Activated CD4-positive, alpha-beta T cell treated with anti-CD3 and anti-CD28 coated beads for 1 hour (primary cell): ENCODE results near the gene ZFC3H1.
"Not testable (repeated sequence)": the region's sequence is repeated elsewhere in the genome, so short reads cannot be mapped to it uniquely, and the experiment has no call there.

Experiments used
- DNase-seq: peaks from one replicate; pipeline ENCODE4 v3.0.0-alpha.2; 2020

The ZFC3H1 gene, protein sequence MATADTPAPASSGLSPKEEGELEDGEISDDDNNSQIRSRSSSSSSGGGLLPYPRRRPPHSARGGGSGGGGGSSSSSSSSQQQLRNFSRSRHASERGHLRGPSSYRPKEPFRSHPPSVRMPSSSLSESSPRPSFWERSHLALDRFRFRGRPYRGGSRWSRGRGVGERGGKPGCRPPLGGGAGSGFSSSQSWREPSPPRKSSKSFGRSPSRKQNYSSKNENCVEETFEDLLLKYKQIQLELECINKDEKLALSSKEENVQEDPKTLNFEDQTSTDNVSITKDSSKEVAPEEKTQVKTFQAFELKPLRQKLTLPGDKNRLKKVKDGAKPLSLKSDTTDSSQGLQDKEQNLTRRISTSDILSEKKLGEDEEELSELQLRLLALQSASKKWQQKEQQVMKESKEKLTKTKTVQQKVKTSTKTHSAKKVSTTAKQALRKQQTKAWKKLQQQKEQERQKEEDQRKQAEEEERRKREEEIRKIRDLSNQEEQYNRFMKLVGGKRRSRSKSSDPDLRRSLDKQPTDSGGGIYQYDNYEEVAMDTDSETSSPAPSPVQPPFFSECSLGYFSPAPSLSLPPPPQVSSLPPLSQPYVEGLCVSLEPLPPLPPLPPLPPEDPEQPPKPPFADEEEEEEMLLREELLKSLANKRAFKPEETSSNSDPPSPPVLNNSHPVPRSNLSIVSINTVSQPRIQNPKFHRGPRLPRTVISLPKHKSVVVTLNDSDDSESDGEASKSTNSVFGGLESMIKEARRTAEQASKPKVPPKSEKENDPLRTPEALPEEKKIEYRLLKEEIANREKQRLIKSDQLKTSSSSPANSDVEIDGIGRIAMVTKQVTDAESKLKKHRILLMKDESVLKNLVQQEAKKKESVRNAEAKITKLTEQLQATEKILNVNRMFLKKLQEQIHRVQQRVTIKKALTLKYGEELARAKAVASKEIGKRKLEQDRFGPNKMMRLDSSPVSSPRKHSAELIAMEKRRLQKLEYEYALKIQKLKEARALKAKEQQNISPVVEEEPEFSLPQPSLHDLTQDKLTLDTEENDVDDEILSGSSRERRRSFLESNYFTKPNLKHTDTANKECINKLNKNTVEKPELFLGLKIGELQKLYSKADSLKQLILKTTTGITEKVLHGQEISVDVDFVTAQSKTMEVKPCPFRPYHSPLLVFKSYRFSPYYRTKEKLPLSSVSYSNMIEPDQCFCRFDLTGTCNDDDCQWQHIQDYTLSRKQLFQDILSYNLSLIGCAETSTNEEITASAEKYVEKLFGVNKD (N-terminal part only)

DNA sequence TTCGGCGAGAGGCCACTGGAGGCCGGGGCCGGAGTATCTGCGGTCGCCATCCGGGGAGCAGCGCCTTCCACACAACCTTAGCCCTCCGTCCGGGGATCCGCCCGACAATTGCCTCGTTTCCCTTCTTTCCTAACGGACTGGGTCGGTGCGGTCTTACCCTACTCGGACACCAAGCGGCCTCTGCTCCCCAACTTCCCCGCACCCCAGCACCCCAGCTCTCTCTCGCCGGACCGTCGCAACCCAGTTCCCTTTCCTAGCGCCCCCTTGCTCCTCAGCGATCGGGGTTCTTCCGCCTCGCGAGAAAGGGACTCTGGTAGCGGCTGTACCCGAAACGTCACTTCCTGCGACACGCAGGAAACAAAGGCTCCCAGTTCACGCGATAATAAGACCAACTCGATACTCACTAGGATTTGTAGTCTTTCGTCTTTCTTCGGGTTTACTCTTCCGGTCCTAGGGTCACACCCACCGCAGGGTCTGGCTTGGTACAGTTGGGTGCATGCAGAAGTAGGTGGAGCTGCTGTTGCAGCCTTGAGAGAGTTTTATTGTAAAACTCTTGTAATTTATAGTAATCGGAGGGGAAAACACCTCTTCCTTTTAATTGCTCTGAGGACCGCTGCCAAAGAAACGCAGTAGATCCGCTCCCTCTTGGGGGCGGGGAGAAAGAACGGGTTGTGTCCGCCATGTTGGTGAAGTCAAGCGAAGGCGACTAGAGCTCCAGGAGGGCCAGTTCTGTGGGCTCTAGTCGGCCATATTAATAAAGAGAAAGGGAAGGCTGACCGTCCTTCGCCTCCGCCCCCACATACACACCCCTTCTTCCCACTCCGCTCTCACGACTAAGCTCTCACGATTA is at the start of gene ZFC3H1, which contains the start of gene THAP2:
TSS of gene ZFC3H1 (minus strand) at position 288 of the 850 bp plus-strand sequence. CDS start at position 50, 238 bp downstream.
TSS of gene THAP2 (plus strand) at position 741 of the 850 bp plus-strand sequence. CDS start 209 bp downstream, outside the sequence.
- peak; percentile 85 for DNase-seq

DNA sequence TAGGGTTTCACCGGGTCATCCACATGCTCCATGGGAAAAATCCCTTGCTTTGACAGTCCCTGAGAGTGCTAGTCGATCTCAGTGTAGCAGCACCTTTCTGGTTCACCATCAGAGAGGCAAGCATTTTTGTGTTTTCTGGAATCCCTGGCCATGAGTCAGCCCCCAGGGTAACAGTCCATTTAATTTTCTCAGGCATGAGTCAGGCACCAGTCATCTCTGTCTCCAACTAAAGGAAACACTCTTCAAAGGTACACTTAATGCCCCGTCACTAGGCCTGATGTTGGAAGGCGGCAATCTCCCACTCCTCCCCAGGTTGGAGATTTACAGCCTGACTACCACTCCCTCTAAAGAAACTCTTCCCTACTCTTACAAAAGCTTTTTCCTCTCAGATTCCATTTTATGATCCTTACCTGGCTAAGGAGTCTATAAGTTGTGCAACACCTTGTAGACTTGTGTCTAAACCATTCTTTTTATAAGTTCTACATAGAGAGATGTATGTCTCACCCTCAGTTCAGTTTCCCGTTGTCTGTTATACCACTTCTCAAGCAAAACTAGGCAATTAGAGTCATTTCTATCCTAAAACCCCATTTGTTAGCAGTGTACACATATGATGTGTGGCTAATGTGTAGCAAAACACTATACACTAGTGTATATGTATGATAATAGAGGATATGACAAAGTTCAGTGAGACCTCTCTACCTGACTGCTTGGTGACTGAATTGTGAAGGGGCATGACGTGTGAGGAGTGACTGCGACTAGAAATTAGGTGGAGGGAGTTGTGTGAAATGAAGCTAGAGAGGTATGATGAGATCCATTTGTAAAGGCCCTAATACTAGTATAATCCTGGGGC is 46.9 kb upstream of the ZFC3H1 start:
- DNase-seq = no peak

DNA sequence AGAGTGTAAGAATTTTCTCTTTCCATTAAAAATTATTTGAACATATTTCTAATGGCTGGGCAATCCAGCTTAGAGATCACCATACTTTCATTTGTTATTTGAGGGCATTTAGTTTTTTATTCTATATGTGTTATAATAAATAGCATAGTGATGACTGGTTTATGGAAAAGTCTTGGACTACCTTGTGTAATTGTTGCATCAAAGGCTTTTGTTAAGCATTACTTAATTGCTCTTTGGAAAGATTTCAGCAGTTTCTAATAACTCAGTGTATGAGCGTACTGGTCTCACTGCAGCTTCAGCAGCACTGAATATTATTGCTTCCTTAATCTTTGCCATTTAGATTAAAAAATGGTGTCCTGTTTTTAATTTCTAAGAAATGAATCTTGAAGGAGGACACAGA is 45.0 kb upstream of the ZFC3H1 start:
- no peak for DNase-seq

DNA sequence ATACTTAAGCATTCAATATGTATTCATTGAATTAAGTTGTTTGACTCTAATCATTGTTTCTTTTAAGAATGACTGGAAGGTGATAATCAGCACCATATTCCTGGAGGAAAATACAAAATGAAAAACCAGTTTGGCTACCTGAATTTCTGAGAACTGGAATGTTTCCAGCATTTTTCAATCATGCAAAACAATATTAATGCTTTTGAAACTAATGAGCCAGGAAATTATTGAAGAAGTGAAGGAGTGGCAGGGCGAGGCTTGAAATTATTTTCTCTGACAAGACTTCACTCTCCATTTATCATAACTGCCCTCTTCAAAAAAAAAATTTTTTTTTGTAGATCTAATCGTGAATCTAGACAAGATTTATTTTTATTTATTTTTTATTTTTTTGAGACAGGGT is 41.3 kb upstream of the ZFC3H1 start:
- DNase-seq = no peak

DNA sequence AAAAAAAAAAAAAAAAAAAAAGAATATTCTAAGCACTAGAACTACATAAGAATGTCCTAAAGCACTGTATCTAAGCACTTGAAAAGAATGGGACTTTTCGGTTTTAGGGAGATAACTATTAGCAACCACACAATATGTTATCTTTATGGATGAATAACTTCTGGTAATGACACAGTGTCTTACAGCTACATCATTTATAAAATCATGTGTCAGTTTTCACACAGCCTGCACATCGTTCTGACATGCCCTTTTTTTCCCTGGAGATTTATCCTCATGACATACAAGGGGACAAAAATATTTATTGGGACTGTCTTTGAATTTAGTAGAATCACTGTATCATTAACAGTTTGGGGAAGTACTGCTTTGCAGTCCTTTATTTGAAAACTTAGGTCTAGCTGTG is 39.6 kb upstream of the ZFC3H1 start:
- DNase-seq = no peak

DNA sequence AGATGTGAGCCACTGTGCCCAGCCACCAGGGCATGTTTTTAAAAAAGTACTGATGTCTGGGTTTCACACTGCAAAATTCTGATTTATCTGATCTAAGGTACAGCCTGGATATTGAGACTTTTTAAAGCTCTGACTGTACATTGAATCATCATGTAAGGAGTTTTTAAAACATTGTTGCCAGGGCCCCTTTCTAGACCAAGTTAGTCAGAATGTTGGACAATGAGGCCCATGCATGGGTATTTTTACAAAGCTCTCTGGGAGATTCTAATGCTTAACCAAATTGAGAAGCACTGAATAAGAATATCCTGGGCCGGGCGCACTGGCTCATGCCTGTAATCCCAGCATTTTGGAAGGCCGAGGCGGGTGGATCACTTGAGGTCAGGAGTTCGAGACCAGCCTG is 38.9 kb upstream of the ZFC3H1 start:
- no peak for DNase-seq

DNA sequence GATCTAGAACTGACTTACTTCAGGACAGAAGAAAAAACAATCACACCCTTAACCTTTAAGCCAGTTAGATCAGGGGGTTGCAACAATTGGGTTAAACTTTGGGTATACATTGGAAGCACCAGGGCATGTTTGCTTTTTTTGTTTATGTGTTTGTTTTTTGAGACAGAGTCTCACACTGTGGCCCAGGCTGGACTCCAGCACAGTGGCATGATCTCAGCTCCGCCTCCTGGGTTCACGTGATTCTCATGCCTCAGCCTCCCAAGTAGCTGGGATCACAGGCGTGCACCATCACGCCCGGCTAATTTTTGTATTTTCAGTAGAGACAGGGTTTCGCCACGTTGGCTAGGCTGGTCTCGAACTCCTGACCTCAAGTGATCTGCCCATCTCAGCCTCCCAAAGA is 38.5 kb upstream of the ZFC3H1 start:
- DNase-seq = not testable (repeated sequence)

DNA sequence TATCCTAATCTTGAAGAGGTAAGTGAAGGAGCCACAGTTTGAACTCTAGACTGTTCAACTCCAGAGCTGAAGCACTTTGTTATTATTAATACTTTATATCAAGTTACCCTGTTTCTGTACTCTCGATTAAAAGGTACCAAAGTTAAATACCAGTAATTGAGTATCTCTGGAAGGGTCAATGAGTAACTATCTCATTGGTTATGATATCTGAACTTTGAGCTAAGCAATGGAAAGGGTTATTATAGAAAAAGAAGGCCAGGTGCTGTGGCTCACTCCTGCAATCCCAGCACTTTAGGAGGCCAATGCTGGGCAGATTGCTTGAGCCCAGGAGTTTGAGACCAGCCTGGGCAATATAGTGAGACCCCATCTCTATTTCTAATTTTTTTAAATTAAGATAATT is 32.1 kb upstream of the ZFC3H1 start:
- no peak for DNase-seq

DNA sequence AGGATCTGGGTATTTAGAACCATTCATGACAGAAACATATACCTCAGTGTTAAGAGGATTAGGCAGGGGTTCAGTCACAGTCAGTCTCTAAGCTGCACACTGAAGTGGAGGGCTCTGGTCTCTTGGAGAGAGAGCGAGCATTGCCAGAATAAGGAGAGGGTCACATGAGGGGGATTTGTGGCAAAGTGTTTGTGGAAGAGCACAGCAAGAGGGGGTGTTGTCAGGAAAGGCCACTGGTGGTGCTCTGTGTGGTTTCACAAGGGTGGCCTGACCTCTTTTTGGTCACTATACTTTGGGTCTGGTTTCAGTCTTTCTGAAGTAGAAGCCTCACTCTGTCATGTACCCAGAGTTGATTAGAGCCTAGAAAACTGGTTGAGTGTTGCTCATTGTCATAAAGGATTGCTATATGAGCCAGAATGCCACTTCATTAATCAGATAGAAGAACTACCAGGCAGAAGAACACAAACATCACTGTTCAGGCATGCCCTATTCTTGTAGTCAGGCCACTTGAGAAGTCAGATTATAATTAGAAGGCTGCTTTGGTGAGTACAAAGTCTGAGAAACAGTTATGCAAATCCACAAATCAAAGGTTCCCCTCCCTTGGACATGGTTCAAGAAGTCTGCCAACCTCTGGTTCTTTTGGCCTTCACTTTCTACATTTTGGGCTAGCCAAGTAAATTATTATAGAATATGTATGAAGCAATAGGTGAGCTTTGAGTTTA is 30.6 kb upstream of the ZFC3H1 start:
- no peak for DNase-seq

DNA sequence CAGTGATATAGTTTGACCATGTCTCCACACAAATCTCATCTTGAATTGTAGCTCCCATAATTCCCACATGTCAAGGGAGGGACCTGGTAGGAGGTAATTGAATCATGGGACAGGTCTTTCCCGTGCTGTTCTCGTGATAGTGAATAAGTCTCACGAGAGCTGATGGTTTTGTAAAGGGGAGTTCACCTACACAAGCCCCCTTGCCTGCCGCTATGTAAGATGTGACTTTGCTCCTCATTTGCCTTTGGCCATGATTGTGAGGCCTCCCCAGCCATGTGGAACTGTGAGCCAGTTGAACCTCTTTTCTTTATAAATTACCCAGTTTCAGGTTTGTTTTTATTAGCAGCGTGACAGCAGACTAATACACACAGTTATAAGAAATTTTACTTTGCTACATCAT is 30.0 kb upstream of the ZFC3H1 start:
- not testable (repeated sequence) for DNase-seq

DNA sequence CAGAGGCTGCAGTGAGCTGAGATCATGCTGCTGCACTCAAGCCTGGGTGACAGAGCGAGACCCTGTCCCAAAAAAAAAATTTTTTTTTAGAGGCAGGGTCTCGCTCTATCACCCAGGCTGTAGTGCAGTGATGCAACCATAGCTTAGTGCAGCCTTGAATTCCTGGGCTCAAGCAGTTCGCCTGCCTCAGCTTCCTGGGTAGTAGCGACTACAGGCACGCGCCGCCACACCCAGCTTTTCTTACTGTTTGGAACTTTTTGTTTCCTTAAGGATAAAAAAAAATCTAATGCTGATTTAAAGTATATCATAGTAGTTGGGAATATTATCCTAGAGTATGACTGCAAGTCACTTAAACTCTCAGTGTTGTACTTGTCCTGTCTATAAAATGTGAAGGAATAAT is 29.5 kb upstream of the ZFC3H1 start:
- DNase-seq = no peak

DNA sequence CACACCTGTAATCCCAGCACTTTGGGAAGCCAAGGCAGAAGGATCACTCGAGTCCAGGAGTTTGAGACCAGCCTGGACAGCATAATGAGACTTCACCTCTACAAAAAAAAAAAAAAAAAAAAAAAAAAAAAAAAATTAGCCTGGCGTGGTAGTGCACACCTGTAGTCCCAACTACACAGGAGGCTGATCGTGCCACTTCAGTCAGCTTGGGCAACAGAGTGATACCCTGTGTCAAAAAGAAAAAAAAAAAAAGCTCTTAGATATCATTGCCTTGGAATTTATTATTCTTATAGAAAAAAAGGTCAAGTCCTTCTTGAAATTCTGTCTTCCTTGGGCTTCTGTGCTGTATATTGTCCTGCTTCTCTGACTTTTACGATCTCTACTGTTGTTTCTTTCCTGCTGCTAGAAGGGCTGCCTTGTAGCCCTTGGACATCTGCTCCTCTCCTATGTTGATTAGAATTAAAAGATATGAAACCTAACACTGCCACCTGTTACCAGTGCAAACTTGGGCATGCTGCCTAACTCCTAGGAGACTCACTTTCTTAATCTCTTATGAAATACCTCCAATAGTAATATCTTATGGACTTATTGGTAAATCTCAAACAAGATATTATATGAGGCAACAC is 28.0 kb upstream of the ZFC3H1 start:
- DNase-seq = no peak

DNA sequence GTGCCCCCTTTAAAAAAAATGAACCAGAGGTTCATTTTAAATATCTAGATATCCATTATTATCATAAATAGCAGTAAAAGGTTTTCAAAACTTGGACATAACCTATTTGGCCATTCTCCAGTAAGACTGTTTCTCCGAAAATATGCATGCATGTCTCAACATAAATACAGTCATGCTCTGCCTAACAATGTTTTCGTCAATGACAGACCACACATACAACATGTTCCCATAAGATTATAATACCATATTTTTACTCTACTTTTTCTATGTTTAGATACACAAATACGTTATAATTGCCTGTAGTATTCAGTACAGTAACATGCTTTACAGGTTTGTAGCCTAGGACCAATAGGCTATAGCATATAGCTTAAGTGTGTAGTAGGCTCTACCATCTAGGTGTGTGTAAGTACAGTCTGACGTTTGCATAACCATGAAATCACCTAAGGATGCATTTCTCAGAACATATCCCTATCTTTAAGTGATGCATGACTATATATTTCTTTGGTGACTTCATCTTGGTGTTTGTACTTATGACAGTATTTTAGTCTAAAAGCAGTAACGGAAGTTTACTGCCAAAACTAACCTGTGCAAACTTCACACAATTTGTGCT is 25.4 kb upstream of the ZFC3H1 start:
- DNase-seq = no peak

DNA sequence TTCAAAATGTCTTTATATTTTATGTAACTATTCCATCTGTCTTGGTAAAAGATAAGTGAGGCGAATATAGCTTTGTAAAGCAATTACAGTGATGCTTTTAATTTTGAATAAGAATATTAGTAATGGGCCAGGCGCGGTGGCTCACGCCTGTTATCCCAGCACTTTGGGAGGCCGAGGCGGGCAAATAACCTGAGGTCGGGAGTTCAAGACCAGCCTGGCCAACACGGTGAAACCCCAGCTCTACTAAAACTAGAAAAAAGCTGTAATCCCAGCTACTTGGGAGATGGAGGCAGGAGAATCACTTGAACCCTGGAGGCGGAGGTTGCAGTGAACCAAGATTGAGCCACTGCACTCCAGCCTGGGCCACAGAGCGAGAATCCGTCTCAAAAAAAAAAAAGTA is 23.5 kb upstream of the ZFC3H1 start:
- not testable (repeated sequence) for DNase-seq

DNA sequence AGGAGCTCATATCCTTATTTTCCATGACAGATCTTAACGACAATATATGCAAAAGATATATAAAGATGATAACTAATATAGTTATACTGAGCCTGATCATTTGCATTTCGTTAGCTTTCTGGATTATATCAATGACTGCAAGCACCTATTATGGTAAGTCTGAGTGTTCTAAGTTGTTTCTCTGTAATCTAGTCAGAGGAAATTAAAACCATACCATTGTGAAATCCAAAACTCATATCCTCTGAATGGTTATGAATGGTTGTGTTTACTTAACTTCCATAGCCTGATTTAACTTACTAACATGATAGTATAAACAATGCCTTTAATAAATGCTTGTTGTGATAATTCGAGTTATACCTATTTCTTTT is 23.0 kb upstream of the ZFC3H1 start:
- DNase-seq = no peak

DNA sequence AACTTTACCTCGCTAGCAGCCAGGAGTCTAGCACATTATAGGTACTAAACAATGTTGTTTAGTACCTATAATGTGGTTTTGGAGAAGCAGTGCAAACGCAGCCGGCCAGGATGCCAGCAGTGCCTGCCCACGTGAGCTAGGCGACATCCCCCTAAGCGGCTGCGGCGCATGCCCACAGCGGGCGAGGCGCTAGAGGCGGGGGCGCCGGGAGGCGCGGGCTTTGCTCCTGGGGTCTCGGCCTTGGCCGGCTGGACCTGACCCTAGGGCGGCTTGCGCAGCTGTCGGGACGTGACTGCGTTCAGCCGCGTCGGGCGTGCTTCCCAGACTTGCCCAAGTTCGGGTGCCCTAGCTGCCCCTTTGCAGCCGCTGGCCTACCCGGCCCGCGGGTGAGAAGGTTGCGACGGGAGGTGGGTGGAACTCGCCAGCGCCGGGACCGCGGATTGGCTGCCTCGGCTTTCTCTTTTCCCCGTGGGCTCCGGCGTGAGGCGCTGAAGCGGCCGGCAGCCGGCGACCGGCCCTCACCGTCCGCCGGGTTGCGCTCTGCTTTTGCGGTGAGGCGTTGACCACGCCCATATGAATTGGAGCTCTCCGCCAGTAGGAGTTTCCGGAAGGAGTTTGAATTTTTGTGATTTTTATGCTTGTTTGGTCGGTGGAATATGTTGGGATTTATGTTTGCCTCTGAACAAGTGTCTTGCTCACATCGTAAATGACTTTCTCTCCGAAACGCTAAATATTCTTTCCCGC is 22.4 kb upstream of the ZFC3H1 start, which contains the start of gene TMEM19:
TSS of gene TMEM19 (plus strand) at position 169 of the 744 bp plus-strand sequence. CDS start 599 bp downstream, outside the sequence.
- DNase-seq = peak; percentile 69

DNA sequence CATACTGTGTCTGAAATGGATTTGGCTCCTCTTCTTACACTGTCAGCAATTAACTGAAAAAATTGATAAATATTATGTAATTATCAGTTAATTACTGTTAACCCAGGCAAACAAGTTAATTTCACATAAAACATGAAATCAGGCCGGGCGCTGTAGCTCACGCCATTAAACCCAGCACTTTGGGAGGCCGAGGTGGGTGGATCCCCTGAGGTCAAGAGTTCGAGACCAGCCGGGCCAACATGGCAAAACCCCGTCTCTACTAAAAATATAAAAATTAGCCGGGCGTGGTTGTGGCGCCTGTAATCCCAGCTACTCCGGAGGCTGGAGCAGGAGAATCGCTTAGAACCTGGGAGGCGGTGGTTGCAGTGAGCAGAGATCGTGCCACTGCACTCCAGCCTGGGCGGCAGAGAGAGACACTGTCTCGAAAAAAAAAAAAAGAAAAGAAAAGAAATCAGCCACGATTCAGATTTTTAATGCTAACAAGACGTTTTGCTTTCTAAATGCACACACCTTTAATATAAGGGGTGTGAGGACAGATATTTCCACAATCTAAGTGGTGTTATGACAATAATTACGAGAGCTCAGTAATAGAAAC is 21.8 kb upstream of the ZFC3H1 start:
- DNase-seq = no peak

DNA sequence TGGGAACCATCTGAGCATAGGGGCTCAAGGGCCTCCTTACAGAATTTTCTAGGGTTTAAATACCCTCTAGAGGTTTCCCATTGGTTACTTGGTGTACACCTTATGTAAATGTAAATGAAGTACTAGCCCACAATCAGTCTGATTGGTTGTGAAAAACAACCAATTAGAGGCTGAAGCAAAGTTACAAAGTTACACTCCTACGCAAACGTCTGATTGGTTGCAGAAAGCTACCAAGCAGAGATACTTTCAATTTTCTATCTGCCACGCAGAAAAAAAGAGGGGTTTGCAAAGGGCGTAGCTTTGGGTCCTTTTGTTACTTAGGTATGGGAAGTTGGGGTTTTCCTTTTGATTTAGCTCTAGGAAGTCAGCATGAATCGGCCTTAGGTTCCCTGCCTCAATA is 20.4 kb upstream of the ZFC3H1 start:
- no peak for DNase-seq
